Left ventricle myocardium inferior (tissue), 1 donor: ENCODE results near the gene RBCK1. TPM values are rescaled to one million over a fixed set of nuclear protein-coding genes. Genes with fewer than 3 reads are reported as not detected.
"Not testable (repeated sequence)": the region's sequence is repeated elsewhere in the genome, so short reads cannot be mapped to it uniquely, and the experiment has no call there.

ENCODE experiments used
- DNase-seq: peaks from one replicate; pipeline ENCODE4 v3.0.0-alpha.2; 2020
- H3K27ac ChIP-seq: fragments of 200-600 bp; replicated peaks from 2 replicates; pipeline ENCODE4 v1.8.0; 2021
- H3K27me3 ChIP-seq: fragments of 200-600 bp; 2 replicates; pipeline ENCODE4 v1.8.0; 2021; ENCODE audit warnings: low read depth
- H3K36me3 ChIP-seq: fragments of 200-600 bp; 2 replicates; pipeline ENCODE4 v1.8.0; 2021
- H3K4me1 ChIP-seq: fragments of 200-600 bp; 2 replicates; pipeline ENCODE4 v1.8.0; 2021
- H3K4me3 ChIP-seq: fragments of 200-600 bp; 2 replicates; pipeline ENCODE4 v1.8.0; 2021; ENCODE audit warnings: mild to moderate bottlenecking, moderate library complexity
- H3K9me3 ChIP-seq: fragments of 200-600 bp; replicated peaks from 2 replicates; pipeline ENCODE4 v1.8.0; 2021
- CTCF ChIP-seq: fragments of 200-600 bp; IDR thresholded peaks from 2 replicates; pipeline ENCODE4 v1.8.0; 2021; ENCODE audit warnings: antibody characterized with exemption, mild to moderate bottlenecking, borderline replicate concordance
- intact Hi-C: fragments of 100-400 bp; cut with micrococcal nuclease; formaldehyde crosslinking; loops from one replicate; pipeline ENCODE4 v1.11.0; 2022
- total RNA-seq: library from RNA; stranded (reverse); fragmentation: NEBNext Ultra II Directional; extraction: Animal tissue kit (Norgen Biotek cat#: 25700); gene quantifications from one replicate; pipeline ENCODE4 v1.2.1, GENCODE V29; 2021
- donor health status: DM: no; HTN: yes; CAD: no; lungs with severe emphysema.

RBCK1 gene
- total RNA-seq, 1 donor from 2014 or later: 49.7 TPM

GRCh38 chr20:373171-373890 is 34.8 kb upstream of the RBCK1 start:
- no peak overlapping the region for H3K4me3 ChIP-seq
- H3K27ac ChIP-seq: peak overlapping the region; percentile 33
- H3K27me3 ChIP-seq: no peaks in the 10 kb centered on the region
- intact Hi-C loops: no loop called here
- no peaks in the 10 kb centered on the region for H3K9me3 ChIP-seq
- no peak for TF ChIP-seq CTCF
- no peaks in the 10 kb centered on the region for H3K36me3 ChIP-seq
- H3K4me1 ChIP-seq: peaks cover 25% of the 10 kb centered on the region
- DNase-seq: no peak

- Histone ChIP-seq H3K27me3 (peaks cover 9% of the 10 kb centered on the region), H3K9me3 (no peaks in the 10 kb centered on the region), H3K36me3 (no peaks in the 10 kb centered on the region), H3K27ac (no peak overlapping the region), H3K4me3 (no peak overlapping the region), H3K4me1 (peaks cover 25% of the 10 kb centered on the region)
- no peak for DNase-seq
- TF ChIP-seq CTCF: no peak
- intact Hi-C loops: no loop called here
Measured at GRCh38 chr20:375265-375889, 32.7 kb upstream of the RBCK1 start.

GRCh38 chr20:376089-376488 is 32.0 kb upstream of the RBCK1 start:
- no peaks in the 10 kb centered on the region for H3K36me3 ChIP-seq
- no peak overlapping the region for H3K27ac ChIP-seq
- peaks cover 28% of the 10 kb centered on the region for H3K4me1 ChIP-seq
- H3K4me3 ChIP-seq: no peak overlapping the region
- H3K9me3 ChIP-seq: no peaks in the 10 kb centered on the region
- H3K27me3 ChIP-seq: peaks cover 14% of the 10 kb centered on the region
- no peak for TF ChIP-seq CTCF
- no peak for DNase-seq
- intact Hi-C loops: no loop called here

GRCh38 chr20:376750-377149 is 31.3 kb upstream of the RBCK1 start:
- Histone ChIP-seq H3K4me3 (no peak overlapping the region), H3K4me1 (peaks cover 27% of the 10 kb centered on the region), H3K27ac (no peak overlapping the region), H3K27me3 (peaks cover 21% of the 10 kb centered on the region), H3K36me3 (no peaks in the 10 kb centered on the region), H3K9me3 (no peaks in the 10 kb centered on the region)
- no peak for TF ChIP-seq CTCF
- intact Hi-C loops: no loop called here
- no peak for DNase-seq

- DNase-seq, H3K4me3 ChIP-seq, H3K36me3 ChIP-seq, H3K27ac ChIP-seq, intact Hi-C loops, H3K9me3 ChIP-seq: not testable (repeated sequence)
- Histone ChIP-seq H3K27me3 (peaks cover 25% of the 10 kb centered on the region), H3K4me1 (peaks cover 28% of the 10 kb centered on the region)
Measured at GRCh38 chr20:377578-377977, 30.5 kb upstream of the RBCK1 start.

GRCh38 chr20:378961-379336 is 29.1 kb upstream of the RBCK1 start:
- H3K36me3 ChIP-seq: no peaks in the 10 kb centered on the region
- no peak for TF ChIP-seq CTCF
- peaks cover 18% of the 10 kb centered on the region for H3K4me1 ChIP-seq
- H3K27me3 ChIP-seq: peaks cover 25% of the 10 kb centered on the region
- DNase-seq: no peak
- H3K9me3 ChIP-seq: no peaks in the 10 kb centered on the region
- no peak overlapping the region for H3K27ac ChIP-seq
- intact Hi-C loops: no loop called here
- H3K4me3 ChIP-seq: no peak overlapping the region
